K562 (cell line): ENCODE results near the gene FILIP1L. TPM values are rescaled to one million over a fixed set of nuclear protein-coding genes. Genes with fewer than 3 reads are reported as not detected.

Experiments used
- ATAC-seq: fragments of 200-7000 bp; cut with Tn5 transposase; 3 replicates; pipeline ENCODE4 v1.9.1; 2020; ENCODE audit warnings: moderate library complexity
- BruUV-seq: library from RNA; stranded (reverse); fragments of 400-500 nt; replicated peaks from 2 replicates; lab custom pipeline; 2021; lab: Mats Ljungman, UMichigan
- CTCF ChIA-PET: fragments of 300-600 bp; formaldehyde crosslinking; extraction: SDS; loops from one replicate; lab custom pipeline; 2021; ENCODE audit warnings: low intra/inter-chr PET ratio; lab: Yijun Ruan, JAX
- POLR2A ChIA-PET: fragments of 300-600, 350-650 bp; sonication (Branson Sonifier 250); formaldehyde crosslinking; extraction: SDS; loops from one replicate; lab custom pipeline; 2021; ENCODE audit warnings: antibody characterized with exemption, inconsistent platforms; lab: Yijun Ruan, JAX
- DNase-seq, 4 experiments: peaks; one replicate each; pipeline versions ENCODE4 v3.0.0 to v3.0.0-alpha.2; 2011 to 2018; ENCODE audit warnings: low spot score in 3 of 4, mixed read lengths in 3 of 4; ENCODE audit errors: extremely low read depth in 1 of 4
- FAIRE-seq: peaks from 2 replicates; lab custom pipeline; 2011; peaks lifted over from hg19 to GRCh38; lab: Jason Lieb, UNC
- H2AFZ ChIP-seq: 2 replicates; pipeline ENCODE4 v1.6.0; 2011; ENCODE audit warnings: low read depth, low read length, control low read depth, inconsistent platforms
- H3K27ac ChIP-seq: fragments of 200-600 bp; 3 replicates; pipeline ENCODE4 v1.8.0; 2011; ENCODE audit warnings: low read depth, mild to moderate bottlenecking, control low read depth, inconsistent platforms, low read length, moderate library complexity, mixed read lengths; ENCODE audit errors: extremely low read depth
- H3K27me3 ChIP-seq, 2 experiments: fragments of 300-600 bp in 1 of 2; 2 replicates in 1 of 2; 3 replicates in 1 of 2; pipeline versions ENCODE4 v1.6.0 to v1.8.0; 2011; ENCODE audit warnings: inconsistent platforms in 2 of 2, low read length in 2 of 2, mild to moderate bottlenecking in 1 of 2, mixed read lengths in 1 of 2, moderate library complexity in 1 of 2; ENCODE audit not compliant: control insufficient read depth in 2 of 2, insufficient read depth in 2 of 2
- H3K36me3 ChIP-seq: fragments of 300-600 bp; 3 replicates; pipeline ENCODE4 v1.8.0; 2011; ENCODE audit warnings: mild to moderate bottlenecking, low read length, inconsistent platforms; ENCODE audit not compliant: control insufficient read depth, insufficient read depth
- H3K4me1 ChIP-seq, 2 experiments: fragments of 200-600 bp in 1 of 2; replicated peaks in 1 of 2; 2 replicates in 1 of 2; 3 replicates in 1 of 2; pipeline versions ENCODE4 v1.5.1 to v1.8.0; 2011; ENCODE audit warnings: inconsistent platforms in 2 of 2, low read length in 2 of 2, mild to moderate bottlenecking in 1 of 2, mixed read lengths in 1 of 2, moderate library complexity in 1 of 2; ENCODE audit not compliant: control insufficient read depth in 2 of 2, insufficient read depth in 2 of 2
- H3K4me2 ChIP-seq: 2 replicates; pipeline ENCODE4 v1.6.1; 2011; ENCODE audit warnings: low read length, control low read depth, inconsistent platforms, mixed read lengths; ENCODE audit not compliant: insufficient read depth
- H3K4me3 ChIP-seq: fragments of 200-600 bp; sonication (generic), shearing (Covaris generic); 2 replicates; pipeline ENCODE4 v1.5.1; 2016; ENCODE audit warnings: control low read depth, inconsistent platforms
- H3K79me2 ChIP-seq: fragments of 200-600 bp; 3 replicates; pipeline ENCODE4 v1.8.0; 2011; ENCODE audit warnings: low read length, inconsistent platforms; ENCODE audit not compliant: control insufficient read depth, insufficient read depth
- H3K9ac ChIP-seq, 2 experiments: 2 replicates each; pipeline versions ENCODE4 v1.6.0 to v1.6.1; 2011; ENCODE audit warnings: low read depth in 2 of 2, low read length in 2 of 2, control low read depth in 1 of 2, inconsistent platforms in 1 of 2, mild to moderate bottlenecking in 1 of 2, mixed read lengths in 1 of 2; ENCODE audit not compliant: insufficient read depth in 1 of 2
- H3K9me1 ChIP-seq: one replicate; pipeline ENCODE4 v1.6.0; 2011; ENCODE audit warnings: inconsistent platforms, mild to moderate bottlenecking, low read length, moderate library complexity; ENCODE audit not compliant: control insufficient read depth, insufficient read depth
- H3K9me3 ChIP-seq: replicated peaks from 2 replicates; pipeline ENCODE4 v1.5.1; 2011; ENCODE audit warnings: low read depth, low read length, inconsistent platforms; ENCODE audit not compliant: control insufficient read depth, insufficient read depth
- H4K20me1 ChIP-seq: replicated peaks from 2 replicates; pipeline ENCODE4 v1.6.1; 2011; ENCODE audit warnings: low read length, inconsistent platforms, mixed read lengths; ENCODE audit not compliant: control insufficient read depth, insufficient read depth
- EHMT2 ChIP-seq: fragments of 450-650 bp; IDR thresholded peaks from 2 replicates; pipeline ENCODE4 v1.6.1; 2018; ENCODE audit warnings: antibody characterized with exemption
- FOXP1 ChIP-seq: sonication (generic); formaldehyde crosslinking; IDR thresholded peaks from 2 replicates; pipeline ENCODE4 v1.8.0; 2022; ENCODE audit warnings: mild to moderate bottlenecking, missing genetic modification reagents
- GATAD2B ChIP-seq: fragments of 450-650 bp; IDR thresholded peaks from 2 replicates; pipeline ENCODE4 v1.6.1; 2017; ENCODE audit warnings: mild to moderate bottlenecking, borderline replicate concordance
- KDM1A ChIP-seq, 2 experiments: fragments of 450-650 bp; IDR thresholded peaks; 2 replicates each; pipeline ENCODE4 v1.6.1; 2016; ENCODE audit warnings: mild to moderate bottlenecking in 2 of 2
- PHF20 ChIP-seq: fragments of 450-650 bp; IDR thresholded peaks from 2 replicates; pipeline ENCODE4 v1.6.1; 2018; ENCODE audit not compliant: partially characterized antibody
- SLC30A9 ChIP-seq: fragments of 250-450 bp; sonication (Bioruptor Pico); IDR thresholded peaks from 2 replicates; pipeline ENCODE4 v1.8.0; 2022; ENCODE audit warnings: mild to moderate bottlenecking, moderate library complexity
- ZNF445 ChIP-seq: fragments of 250-450 bp; sonication (Bioruptor Pico); IDR thresholded peaks from 2 replicates; pipeline ENCODE4 v1.4.0; 2020; ENCODE audit warnings: low read depth, mild to moderate bottlenecking, moderate library complexity
- ZNF586 ChIP-seq: fragments of 450-650 bp; formaldehyde crosslinking; conservative IDR thresholded peaks from 2 replicates; pipeline ENCODE4 v1.4.0; 2020; ENCODE audit warnings: mild to moderate bottlenecking, moderate library complexity
- ZNF589 ChIP-seq: fragments of 200-800 bp; sonication (Bioruptor generic); IDR thresholded peaks from 2 replicates; pipeline ENCODE4 v1.6.1; 2016; ENCODE audit warnings: low read depth, missing genetic modification characterization, missing compliant biosample characterization
- WGBS: fragments of 100-300 bp; shearing (Covaris generic); methylation state at CpG from one replicate; pipeline ENCODE4 v1.1.6; 2016; ENCODE audit warnings: low coverage, mixed read lengths; ENCODE audit not compliant: insufficient coverage; ENCODE audit errors: missing lambda C conversion rate; 5-methylcytosine and 5-hydroxymethylcytosine counted together
- in situ Hi-C: fragments of 300-500 bp; cut with MboI; formaldehyde crosslinking; loops from 4 replicates; pipeline ENCODE4 v1.15.0; 2018; ENCODE audit warnings: inconsistent platforms, mixed read lengths
- intact Hi-C: fragments of 100-400 bp; cut with micrococcal nuclease; formaldehyde crosslinking; loops from 2 replicates; pipeline ENCODE4 v1.14.2; 2022
- polyA plus RNA-seq, 8 experiments: library from polyadenylated mRNA; depleted of rRNA in 4 of 8; stranded (reverse) in 5 of 8; unstranded in 3 of 8; fragments of >200 nt; fragmentation: Nextera tagmentation in 2 of 8; fragmentation: Illumina TruSeq in 1 of 8; extraction: Ambion mirVana in 2 of 8; extraction: Trizol in 1 of 8; gene quantifications; 2 replicates each; pipeline versions ENCODE4 v1.2.1 to v1.2.3, GENCODE V29; 2011 to 2014; ENCODE audit warnings: inconsistent platforms in 1 of 8, missing spikeins in 1 of 8
- total RNA-seq, 7 experiments: library from RNA; depleted of rRNA in 6 of 7; stranded (reverse); fragments of >200 nt in 6 of 7; fragmentation: Illumina TruSeq in 2 of 7; extraction: Trizol in 2 of 7; gene quantifications; 2 replicates each; pipeline versions ENCODE4 v1.2.1 to v1.2.3, GENCODE V29; 2011 to 2021; ENCODE audit warnings: low replicate concordance in 1 of 7
- TF ChIP-seq, protein P1 (sequence below): fragments of 200-800 bp; sonication (Bioruptor generic); IDR thresholded peaks from 2 replicates; pipeline ENCODE4 v1.6.1; 2016; ENCODE audit warnings: missing genetic modification characterization, missing compliant biosample characterization
- TF ChIP-seq, protein P2 (sequence below): fragments of 250-450 bp; sonication (Bioruptor Pico); IDR thresholded peaks from 2 replicates; pipeline ENCODE4 v1.8.0; 2022; ENCODE audit warnings: inconsistent platforms

Gene FILIP1L
- total and polyA plus RNA-seq, 9 of the 15 experiments (the other 6 are each of a cell fraction or from before 2014, with no cell fraction given): 0.50 to 2.1 (median 1.1) TPM

DNA sequence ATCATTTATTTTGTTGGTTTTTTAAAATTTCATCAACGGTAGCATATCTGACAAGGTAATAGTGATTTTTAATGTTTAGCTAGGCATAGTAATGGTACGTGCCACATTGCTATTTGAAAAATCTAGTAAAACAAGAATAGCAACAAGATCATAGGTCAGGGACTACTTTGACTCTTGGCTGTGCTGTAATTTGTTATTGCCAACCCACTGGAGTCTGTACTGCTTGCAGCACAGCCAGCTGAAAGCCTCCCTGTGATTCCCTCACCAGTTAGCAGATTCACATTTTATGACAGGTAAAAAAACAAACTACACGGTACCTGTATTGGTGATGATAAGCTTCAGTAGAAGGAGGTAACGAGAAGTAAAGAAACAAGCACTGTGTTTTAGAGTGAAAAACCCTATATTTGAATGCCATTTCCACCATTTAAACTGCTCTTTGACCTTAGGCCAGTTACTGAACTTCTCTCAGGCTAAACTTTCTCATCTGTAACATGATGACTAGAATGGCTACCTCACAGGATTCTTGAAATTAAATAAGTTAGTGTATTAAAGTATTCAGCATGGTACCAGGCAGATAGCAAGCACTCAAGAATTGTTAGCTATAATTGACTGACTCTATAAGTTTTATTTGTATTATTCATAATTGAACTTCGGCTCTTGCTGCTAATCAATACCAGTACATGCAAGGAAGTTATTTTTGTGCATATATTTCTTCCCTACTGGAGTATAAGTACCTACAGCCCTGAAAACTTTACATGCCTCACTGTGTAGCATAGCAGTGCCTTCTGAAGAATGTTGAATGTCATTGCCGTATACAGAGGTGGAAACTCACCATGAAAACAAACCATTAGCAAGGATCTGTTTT, 16.1 kb downstream of the FILIP1L start (continued):
- TF ChIP-seq ZNF589 (no peak), ZNF445 (CRISPR knock-in tag) (no peak)
- TF ChIP-seq, protein P1, sequence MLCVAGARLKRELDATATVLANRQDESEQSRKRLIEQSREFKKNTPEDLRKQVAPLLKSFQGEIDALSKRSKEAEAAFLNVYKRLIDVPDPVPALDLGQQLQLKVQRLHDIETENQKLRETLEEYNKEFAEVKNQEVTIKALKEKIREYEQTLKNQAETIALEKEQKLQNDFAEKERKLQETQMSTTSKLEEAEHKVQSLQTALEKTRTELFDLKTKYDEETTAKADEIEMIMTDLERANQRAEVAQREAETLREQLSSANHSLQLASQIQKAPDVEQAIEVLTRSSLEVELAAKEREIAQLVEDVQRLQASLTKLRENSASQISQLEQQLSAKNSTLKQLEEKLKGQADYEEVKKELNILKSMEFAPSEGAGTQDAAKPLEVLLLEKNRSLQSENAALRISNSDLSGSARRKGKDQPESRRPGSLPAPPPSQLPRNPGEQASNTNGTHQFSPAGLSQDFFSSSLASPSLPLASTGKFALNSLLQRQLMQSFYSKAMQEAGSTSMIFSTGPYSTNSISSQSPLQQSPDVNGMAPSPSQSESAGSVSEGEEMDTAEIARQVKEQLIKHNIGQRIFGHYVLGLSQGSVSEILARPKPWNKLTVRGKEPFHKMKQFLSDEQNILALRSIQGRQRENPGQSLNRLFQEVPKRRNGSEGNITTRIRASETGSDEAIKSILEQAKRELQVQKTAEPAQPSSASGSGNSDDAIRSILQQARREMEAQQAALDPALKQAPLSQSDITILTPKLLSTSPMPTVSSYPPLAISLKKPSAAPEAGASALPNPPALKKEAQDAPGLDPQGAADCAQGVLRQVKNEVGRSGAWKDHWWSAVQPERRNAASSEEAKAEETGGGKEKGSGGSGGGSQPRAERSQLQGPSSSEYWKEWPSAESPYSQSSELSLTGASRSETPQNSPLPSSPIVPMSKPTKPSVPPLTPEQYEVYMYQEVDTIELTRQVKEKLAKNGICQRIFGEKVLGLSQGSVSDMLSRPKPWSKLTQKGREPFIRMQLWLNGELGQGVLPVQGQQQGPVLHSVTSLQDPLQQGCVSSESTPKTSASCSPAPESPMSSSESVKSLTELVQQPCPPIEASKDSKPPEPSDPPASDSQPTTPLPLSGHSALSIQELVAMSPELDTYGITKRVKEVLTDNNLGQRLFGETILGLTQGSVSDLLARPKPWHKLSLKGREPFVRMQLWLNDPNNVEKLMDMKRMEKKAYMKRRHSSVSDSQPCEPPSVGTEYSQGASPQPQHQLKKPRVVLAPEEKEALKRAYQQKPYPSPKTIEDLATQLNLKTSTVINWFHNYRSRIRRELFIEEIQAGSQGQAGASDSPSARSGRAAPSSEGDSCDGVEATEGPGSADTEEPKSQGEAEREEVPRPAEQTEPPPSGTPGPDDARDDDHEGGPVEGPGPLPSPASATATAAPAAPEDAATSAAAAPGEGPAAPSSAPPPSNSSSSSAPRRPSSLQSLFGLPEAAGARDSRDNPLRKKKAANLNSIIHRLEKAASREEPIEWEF: no peak
- TF ChIP-seq, all 486 proteins: peak for 0

DNA sequence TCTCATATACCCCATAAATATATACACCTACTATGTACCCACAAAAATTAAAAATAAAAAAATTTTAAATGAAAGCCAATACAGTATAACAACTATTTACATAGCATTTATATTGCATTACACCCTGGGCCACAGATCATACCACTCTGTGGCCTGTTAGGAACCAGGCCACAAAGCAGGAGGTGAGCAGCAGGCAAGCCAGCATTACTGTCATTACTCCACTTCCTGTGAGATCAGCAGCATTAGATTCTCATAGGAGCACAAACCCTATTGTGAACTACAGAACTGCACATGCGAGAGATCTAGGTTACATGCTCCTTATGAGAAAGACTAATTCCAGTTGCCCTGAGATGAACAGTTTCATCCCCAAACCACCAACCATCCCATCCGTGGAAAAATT, 17.4 kb downstream of the FILIP1L start:
- DNase-seq (no peak), FAIRE-seq (no peak), ATAC-seq (no peak)
- ChIA-PET POLR2A (no interaction called here), CTCF (no interaction called here)
- Histone ChIP-seq H3K4me2 (no peak overlapping the region), H3K27ac (no peak overlapping the region), H3K9me1 (no peaks in the 10 kb centered on the region), H4K20me1 (no peaks in the 10 kb centered on the region), H3K79me2 (no peaks in the 10 kb centered on the region), H3K27me3 (no peaks in the 10 kb centered on the region), H3K9ac (no peak overlapping the region), H3K36me3 (no peaks in the 10 kb centered on the region), H3K4me1 (no peaks in the 10 kb centered on the region), H3K4me3 (no peak overlapping the region), H3K9me3 (no peaks in the 10 kb centered on the region), H2AFZ (no peak overlapping the region)
- BruUV-seq: no TSS peak
- 75% methylated on average over 2 of the region's 2 CpGs for WGBS
- in situ Hi-C loops (no loop called here), intact Hi-C loops (no loop called here)
- TF ChIP-seq, protein P2, sequence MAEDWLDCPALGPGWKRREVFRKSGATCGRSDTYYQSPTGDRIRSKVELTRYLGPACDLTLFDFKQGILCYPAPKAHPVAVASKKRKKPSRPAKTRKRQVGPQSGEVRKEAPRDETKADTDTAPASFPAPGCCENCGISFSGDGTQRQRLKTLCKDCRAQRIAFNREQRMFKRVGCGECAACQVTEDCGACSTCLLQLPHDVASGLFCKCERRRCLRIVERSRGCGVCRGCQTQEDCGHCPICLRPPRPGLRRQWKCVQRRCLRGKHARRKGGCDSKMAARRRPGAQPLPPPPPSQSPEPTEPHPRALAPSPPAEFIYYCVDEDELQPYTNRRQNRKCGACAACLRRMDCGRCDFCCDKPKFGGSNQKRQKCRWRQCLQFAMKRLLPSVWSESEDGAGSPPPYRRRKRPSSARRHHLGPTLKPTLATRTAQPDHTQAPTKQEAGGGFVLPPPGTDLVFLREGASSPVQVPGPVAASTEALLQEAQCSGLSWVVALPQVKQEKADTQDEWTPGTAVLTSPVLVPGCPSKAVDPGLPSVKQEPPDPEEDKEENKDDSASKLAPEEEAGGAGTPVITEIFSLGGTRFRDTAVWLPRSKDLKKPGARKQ: no peak
- TF ChIP-seq KDM1A (IDR thresholded peaks at IDR 0.05): no peak
- TF ChIP-seq ZNF586: no peak
- no peak for TF ChIP-seq PHF20
- no peak for TF ChIP-seq SLC30A9 (CRISPR knock-in tag)
- TF ChIP-seq EHMT2: no peak
- TF ChIP-seq GATAD2B: no peak
- no peak for TF ChIP-seq FOXP1
